HG02973 (cell line): ENCODE data around the gene CCL28.
"Not testable (repeated sequence)": the region's sequence is repeated elsewhere in the genome, so short reads cannot be mapped to it uniquely, and the experiment has no call there.

Experiments
- ATAC-seq: cut with Tn5 transposase; IDR thresholded peaks from one replicate; pipeline ENCODE4 v1.9.1; 2021; ENCODE audit warnings: moderate library complexity; ENCODE audit not compliant: unreplicated experiment

CCL28 gene

GRCh38 chr5:43412156-43412555 is at the start of gene CCL28:
Gene CCL28, minus strand, starts transcription at chr5:43412391. Its CDS starts 75 bp downstream, at chr5:43412316.
- ATAC-seq = no peak

DNA sequence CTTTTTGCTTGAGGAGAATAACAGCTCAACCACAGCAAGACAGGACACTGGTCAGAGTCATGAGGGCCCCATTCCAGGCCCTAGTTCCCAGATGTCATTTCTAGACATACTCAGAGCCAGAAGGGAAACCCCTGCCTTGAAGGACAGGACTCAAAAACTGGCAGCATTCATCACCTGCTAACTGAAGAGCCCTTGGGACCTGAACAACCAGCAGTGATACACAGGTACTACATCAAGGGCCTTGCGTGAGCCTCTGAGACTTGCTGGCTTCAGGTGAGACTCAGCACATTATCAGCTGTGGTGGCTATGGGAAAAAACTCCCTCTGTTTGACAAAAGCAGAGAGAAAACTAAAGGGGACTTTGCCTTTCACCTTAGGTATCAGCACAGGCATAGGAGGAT is 48.9 kb upstream of the CCL28 start:
- ATAC-seq = no peak

GRCh38 chr5:43456556-43456955 is 44.4 kb upstream of the CCL28 start:
- no peak for ATAC-seq

- ATAC-seq = not testable (repeated sequence)
Measured at GRCh38 chr5:43441575-43441974, 29.4 kb upstream of the CCL28 start.

DNA sequence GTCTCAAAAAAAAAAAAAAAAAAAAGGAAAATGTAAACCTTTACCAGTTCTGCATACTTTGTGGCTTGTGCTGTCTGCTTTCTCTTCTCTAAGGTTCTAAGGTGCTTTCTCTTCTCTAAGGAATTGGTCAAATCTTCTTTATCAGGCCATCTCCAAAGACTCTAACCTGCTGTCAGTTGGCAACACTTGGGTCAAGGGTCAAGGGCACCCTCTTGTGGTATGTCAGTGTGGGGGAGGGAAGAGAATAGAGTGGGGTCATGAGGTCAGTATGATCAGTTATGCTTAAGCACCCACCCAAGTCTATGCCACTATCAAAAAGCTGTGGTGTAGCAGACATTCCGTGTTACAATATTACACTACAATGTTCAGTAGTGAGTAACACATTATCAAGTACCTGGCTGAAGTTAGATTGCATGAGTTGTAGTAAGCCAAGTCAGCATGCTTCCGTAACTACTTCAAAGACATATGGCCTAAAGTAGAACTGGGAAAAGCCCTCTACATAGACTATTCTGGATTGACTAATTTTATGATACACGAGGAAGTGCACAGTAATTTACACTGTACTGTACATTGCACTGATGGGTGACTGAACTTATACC is 25.0 kb upstream of the CCL28 start:
- no peak for ATAC-seq

DNA sequence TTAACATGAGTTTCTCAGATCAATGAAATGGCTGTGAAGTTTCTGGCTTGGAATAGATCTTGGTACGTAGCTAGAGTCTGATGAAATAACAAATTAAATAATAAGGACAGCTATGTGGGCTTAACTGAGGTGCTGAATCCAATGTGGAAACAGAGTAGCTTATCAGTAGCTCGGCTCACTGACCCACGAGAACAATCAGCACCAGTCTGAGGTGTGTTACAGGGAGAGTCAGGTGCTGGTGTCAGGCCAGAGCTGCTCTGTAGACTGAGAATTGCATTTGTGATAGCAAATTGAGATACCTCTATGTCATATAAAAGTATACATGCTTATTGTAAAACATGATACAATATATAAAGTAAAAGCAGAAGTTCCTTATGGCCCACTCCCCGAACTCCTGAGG is 21.2 kb upstream of the CCL28 start:
- ATAC-seq = no peak

DNA sequence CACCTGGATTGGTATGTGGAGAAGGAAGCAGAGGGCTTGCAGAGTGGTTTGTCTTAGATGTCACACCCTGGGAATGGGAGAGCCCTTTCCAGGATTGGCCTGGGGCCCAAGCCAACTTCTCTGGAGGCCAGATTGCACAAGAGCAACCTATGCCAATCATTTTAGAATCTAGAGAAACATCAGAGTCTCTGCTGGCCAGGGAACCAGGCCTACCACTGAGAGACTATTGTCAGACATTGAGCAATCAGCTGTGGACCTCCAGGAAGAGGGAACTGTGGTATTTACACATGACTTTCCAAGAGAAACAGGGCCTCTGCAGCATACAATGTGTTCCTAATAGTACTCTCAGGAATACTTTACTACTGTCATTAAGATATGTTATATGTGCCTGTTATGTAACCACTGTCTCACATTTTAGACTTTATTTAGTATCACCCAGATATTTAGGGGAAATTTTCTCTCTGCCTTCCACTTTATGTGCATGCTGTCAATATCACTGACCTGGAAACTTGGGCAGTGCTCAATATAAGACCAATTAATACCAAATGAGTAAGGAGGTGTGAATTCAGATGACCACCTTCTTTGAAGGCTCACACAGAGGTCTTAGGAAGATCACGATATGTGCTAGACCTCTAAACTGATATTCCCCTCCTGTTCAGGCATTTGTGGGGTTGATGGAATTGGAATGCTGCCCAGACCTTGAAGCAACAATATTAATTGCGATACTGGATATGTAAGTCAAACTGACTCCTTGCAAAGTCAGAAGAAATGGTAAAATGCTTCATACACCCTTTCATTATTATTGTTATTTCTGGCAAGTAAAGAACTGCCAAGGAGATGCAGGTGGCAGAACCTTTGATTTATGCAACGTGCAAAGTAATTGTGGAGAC is 20.5 kb upstream of the CCL28 start:
- no peak for ATAC-seq

DNA sequence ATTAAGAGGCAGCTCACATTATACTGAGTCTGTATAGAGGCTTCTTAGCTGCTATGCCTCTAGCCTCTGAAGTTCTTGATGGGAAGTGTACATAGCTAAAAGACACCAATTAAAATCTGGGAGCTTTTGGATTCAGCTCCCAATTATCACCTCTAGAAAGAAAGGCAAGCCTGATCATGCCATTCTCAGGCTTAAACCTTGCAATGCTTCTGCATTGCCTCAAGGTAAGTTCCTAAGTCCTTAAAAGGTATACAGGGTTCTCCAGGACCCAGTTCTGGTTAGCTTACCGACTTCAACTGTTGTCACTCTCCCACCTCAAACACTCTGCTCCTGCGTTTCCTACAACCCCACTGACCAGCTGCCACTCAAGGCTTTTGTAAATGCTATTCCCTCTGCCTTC is 17.5 kb upstream of the CCL28 start:
- no peak for ATAC-seq

- no peak for ATAC-seq
Measured at GRCh38 chr5:43429016-43429415, 16.8 kb upstream of the CCL28 start.

DNA sequence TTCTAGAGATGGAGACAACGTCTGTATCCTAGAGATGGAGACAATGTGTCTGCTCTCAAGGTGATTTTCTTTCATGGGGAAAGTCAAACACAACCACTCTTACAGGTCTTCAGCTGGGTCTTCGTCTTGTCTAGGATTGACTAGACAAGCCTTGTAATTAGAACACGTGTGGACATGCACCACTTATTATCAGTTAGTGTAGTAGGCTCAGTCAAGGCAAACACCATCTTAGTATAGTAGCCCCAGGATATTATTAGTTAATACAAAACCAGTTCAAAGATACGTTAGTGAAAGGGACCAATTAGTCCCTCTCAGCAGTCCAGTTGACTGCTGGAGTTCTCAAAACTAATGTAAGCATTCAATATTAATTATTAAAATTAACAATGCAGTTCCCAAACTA is 15.1 kb upstream of the CCL28 start:
- no peak for ATAC-seq

DNA sequence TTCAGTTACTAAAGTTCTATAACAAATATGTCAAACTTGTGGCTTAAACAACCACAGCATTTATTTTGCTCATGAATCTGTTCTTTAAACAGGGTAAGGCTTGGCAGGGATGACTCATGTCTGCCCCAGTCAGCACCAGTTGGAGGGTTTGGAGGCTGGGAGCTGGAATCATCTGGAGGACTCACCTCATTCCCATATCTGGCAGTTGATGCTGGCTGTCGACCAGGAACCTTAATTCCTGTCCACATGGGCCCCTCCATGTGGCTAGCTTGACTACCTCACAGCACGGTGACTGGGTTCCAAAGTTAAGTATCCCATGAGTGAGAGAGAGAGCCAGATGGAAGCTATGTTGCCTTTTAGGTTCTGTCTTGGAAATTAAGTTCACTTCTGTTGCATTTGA is 13.8 kb upstream of the CCL28 start:
- ATAC-seq = no peak

- ATAC-seq = not testable (repeated sequence)
Measured at GRCh38 chr5:43423086-43423485, 10.9 kb upstream of the CCL28 start.

GRCh38 chr5:43422143-43422542 is 10.0 kb upstream of the CCL28 start:
- no peak for ATAC-seq

DNA sequence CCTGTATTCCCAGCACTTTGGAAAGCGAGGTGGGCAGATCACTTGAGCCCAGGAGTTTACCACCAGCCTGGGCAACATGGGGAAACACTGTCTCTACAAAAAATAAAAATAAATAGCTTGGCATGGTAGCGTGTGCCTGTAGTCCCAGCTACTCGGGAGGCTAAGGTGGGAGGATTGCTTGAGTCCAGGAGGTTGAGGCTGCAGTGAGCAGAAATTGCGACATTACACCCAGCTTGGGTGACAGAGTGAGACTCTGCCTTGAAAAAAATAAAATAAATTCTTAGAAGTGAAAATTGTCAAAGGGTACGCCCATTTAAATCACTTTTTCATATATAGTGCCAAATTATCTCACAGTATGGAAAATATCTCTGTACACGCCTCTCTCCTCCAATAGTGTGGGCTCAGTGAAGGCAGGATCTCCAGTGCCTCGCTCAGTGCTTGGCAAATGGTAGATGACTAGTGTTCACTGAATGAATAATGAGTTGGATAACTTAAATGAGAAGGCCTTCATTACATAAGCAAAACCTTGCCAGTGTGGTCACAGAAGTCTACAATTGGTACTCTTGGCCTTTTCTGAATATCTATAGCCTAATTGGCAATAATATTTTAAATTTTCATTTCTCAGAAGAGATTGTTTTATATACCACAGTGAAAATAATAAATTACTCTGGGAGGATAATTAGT is 9.4 kb upstream of the CCL28 start:
- no peak for ATAC-seq

- ATAC-seq = no peak
Measured at GRCh38 chr5:43420241-43420640, 8.1 kb upstream of the CCL28 start.

GRCh38 chr5:43418561-43418960 is 6.4 kb upstream of the CCL28 start:
- no peak for ATAC-seq

DNA sequence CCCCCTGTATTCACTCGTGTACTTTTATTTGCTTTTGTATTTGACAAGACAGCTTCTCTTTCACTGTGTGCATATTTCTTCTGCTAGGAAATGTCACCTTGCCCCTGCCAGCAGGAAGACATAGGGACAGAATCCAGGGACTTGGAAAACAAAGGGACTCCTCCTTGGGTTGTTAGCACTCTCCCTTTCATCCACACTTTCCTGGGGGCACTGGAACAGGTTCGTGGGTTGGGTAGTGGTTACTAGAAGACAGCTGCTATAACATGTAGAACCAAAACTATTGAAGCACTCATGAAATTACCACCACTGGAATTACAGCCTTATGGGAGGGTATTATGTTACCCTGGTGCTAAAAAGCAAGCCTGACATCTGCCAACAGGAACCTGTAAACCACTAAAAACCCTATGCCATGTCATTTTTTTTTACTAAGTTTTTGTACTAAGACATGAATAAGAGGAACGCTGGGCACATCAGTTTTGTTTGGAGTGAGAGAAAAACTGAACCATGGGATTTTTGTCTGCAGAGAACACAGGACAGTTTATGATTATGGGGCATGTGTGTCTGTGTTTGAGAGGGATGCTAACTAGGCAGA is 4.7 kb upstream of the CCL28 start:
- ATAC-seq = no peak

DNA sequence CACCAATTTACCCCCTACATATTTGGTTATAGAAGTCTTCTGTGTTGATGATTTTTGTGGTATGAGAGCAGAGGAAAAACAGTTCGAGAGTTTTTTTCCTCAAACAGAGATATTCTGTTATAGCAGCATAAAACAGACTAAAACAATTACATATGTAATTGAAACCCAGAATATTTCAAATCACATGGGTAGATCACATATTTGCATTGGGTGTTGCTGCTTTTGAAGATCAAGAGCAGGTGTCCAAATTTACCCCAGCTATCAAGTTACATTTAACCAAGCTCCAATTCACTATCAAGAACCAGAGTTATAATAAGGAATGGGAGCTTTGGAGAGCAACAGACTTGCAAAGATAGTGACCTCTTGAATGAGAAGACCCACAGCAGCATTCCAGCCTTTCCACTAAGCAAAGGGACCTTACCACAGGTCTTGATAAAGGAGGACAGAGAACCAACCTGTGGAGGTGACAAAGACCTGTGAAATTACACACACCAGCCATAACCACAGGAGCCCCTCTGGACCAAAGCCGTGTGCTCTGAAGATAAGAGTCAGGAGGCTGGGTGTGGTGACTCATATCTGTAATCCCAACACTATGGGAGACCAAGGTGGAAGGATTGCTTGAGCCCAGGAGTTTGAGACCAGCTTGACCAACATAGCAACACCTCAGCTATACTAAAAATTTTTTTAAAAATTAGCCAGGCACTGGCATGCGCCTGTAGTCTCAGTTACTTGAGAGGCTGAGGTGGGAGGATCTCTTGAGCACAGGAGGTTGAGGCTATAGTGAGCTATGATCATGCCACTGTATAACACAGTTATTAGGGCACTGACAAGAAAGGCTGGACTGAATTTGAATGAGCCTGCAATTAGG is 4.0 kb upstream of the CCL28 start:
- no peak for ATAC-seq

- no peak for ATAC-seq
Measured at GRCh38 chr5:43413966-43414365, 1.8 kb upstream of the CCL28 start.

DNA sequence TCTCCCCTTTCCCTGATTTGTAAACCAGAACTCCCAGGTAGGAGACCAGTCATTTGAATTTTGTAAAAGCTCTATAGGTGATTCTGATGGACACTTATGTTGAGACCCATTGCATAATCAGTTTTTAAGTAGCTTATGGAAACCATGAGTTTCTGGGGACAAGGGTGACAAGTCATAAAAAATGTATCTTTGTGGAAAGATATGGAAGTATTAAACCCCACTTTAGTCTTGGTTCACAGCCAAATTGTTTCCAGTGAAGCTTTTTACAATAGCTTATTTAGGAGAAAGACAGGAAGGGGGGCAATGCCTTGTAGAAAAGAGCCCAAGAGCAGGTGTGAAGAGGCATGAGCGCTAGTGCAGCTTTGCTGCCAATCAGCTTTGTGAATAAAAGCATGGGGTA is 453 bp upstream of the CCL28 start:
- no peak for ATAC-seq

- ATAC-seq = no peak
Measured at GRCh38 chr5:43411495-43411894, 696 bp downstream of the CCL28 start.
